HAP-1 (cell line): ENCODE results near the gene E2F1.
A peak's percentile ranks its signal among the peaks of the same experiment; 100 is the strongest.

ENCODE experiments used
- DNase-seq, 2 experiments: peaks; one replicate each; pipeline ENCODE4 v3.0.0-alpha.2; 2016 to 2020; ENCODE audit warnings: low spot score in 2 of 2
- H3K27me3 ChIP-seq: fragments of 250-450 bp; sonication (Bioruptor Pico); 2 replicates; pipeline ENCODE4 v1.5.1; 2020; ENCODE audit warnings: low read depth, mild to moderate bottlenecking, moderate library complexity
- H3K36me3 ChIP-seq: fragments of 250-450 bp; sonication (Bioruptor Pico); replicated peaks from 2 replicates; pipeline ENCODE4 v1.5.1; 2020; ENCODE audit warnings: mild to moderate bottlenecking
- H3K4me1 ChIP-seq: fragments of 250-450 bp; sonication (Bioruptor Pico); 2 replicates; pipeline ENCODE4 v1.5.1; 2020; ENCODE audit warnings: mild to moderate bottlenecking
- H3K4me3 ChIP-seq: fragments of 250-450 bp; sonication (Bioruptor Pico); 2 replicates; pipeline ENCODE4 v1.5.1; 2020; ENCODE audit warnings: mild to moderate bottlenecking, moderate library complexity
- H3K9me3 ChIP-seq: fragments of 250-450 bp; sonication (Bioruptor Pico); 2 replicates; pipeline ENCODE4 v1.5.1; 2020; ENCODE audit warnings: mild to moderate bottlenecking, moderate library complexity
- in situ Hi-C: fragments of 300-500 bp; cut with MboI; formaldehyde crosslinking; loops from 3 replicates; pipeline ENCODE4 v1.14.3; 2020; ENCODE audit warnings: low sequenced_read_pairs, inconsistent platforms, mixed read lengths

The E2F1 gene

DNA sequence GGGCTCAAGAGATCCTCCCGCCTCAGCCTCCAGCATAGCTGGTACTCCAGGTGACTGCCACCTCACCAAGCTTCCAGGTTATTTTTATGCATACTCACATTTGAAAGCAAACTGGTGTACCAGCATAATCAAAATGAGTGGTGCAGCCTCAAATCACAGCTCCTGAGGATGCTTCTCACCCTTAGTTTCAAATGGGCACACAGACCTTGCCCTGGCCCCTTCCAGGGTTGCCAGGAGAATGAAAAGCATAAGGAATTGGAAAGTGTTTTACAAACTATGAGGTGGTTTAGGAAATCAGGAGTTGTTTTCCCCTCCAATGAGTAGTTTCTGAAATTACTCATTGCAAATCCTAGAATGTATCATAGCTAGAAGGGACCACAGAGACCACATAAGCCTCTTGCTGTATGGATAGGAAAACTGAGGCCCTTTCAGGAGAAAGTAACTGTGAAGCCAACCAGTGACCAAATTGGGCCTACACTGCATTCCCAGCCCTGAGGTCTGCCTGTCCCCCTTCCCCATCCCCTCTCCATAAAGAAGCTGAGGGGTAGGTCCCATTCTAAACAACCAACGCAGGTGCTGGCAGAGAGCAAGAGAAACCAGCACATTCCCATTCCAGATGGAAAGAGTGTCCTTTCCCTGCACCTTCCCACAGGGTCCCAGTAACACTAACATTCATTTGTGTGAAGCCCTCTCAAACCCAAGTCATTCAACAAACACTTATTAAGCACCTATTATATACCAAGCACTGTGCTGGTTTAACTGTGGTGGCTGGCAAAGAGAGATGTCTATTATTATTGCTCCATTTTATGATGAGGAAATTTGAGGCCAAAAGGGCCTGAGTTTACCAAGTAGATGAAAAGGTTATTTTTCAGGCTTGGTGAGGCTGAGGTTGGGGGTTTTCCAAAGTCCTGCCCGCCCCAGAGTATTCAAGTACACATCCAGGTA lies 2.1 kb upstream of the E2F1 start:
- in situ Hi-C loops, result no loop called here
- no peak for DNase-seq
- Histone ChIP-seq H3K27me3 (no peaks in the 10 kb centered on the region), H3K4me3 (no peak overlapping the region), H3K36me3 (peaks cover 4% of the 10 kb centered on the region), H3K4me1 (peaks cover 13% of the 10 kb centered on the region), H3K9me3 (no peaks in the 10 kb centered on the region)

DNA sequence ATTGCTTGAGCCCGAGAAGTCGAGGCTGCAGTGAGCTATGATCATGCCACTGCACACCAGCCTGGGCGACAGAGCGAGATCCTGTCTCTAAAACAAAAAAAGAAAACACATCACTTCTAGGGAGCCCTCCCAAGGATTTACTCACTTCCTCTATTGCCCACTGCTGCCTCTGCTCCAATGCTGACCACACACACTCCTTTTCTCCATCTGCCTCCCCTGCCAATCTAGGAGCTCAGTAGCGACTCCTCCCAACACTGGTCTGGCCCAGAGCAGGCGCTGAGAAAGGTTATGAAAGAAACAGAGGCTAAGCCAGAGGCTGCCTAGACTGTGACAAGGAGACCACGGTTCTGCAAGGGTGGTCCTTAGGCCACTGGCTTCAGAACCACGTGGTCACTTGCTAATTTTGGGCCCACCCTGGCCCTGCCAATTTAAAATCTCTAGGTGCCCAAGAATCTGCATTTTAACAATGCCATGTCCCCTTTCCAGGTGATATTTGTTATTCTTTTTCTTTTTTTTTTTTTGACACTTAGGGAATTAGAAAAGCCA lies 1.3 kb upstream of the E2F1 start:
- Histone ChIP-seq H3K4me1 (peaks cover 13% of the 10 kb centered on the region), H3K27me3 (no peaks in the 10 kb centered on the region), H3K4me3 (no peak overlapping the region), H3K9me3 (no peaks in the 10 kb centered on the region), H3K36me3 (peaks cover 4% of the 10 kb centered on the region)
- DNase-seq, result no peak
- in situ Hi-C loops, result no loop called here

DNA sequence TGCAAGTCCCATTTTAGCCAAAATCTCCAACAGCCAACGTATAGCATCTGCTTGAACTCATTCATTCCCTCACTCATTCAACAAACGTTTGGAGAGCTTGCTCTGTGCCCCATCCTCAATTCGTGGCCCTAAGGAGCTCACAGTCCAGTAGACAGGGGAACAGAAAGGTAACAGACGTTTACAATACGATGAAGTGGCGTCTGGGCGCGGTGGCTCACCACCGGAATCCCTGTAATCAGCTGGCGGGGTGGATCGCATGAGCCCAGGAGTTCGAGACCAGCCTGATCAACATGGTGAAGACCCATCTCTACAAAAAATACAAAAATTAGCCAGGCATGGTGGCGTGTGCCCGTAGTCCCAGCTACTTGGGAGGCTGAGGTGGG lies 790 bp upstream of the E2F1 start:
- peak overlapping the region; percentile 4; the same call in 1 of the 2 replicates for H3K4me3 ChIP-seq

DNA sequence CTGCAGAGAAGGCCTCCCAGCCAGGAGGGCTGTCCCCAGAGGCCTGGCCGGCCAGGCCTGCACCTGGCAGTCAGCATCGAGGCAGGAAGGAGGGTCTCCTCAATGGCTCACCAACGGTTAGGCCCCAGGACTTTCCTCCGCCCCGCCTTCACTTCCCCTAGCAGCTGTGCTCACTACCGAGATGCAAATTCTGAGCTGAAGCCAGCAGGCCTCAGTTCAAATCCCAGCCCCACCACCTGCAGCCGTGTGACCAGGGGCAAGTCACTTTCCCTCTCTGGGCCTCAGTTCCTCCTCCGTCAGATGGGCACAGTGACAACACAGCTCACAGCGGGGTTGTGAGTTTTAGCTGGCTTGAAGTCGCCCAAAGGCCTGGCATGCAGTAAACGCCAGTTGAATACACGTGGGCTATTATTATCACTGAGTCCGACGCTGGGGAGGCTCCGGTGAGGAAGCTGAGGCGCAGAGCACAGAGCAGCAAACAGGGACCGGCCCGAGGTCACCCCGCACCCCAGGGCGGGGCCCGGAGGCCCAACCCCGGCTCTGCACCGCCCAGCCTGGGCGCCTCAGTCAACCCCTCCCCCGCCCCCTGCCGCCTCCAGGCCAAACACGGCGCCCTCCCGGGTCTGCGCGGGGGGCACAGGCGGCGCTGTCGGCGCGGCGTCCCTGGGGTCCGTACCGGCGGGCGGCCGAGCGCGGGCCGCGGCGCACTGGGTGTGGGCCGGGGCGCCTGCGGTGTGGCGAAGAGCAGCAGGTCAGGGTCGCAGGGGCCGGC lies 671 bp downstream of the E2F1 start:
- H3K4me1 ChIP-seq, result peaks cover 13% of the 10 kb centered on the region
- DNase-seq, result peak; percentile 12 to 73
- H3K4me3 ChIP-seq, result peak overlapping the region; percentile 41

More for the DNA sequence above, 790 bp upstream of the E2F1 start:
- peaks cover 13% of the 10 kb centered on the region for H3K4me1 ChIP-seq
- H3K27me3 ChIP-seq, result no peaks in the 10 kb centered on the region
- in situ Hi-C loops, result no loop called here
- H3K36me3 ChIP-seq, result peaks cover 4% of the 10 kb centered on the region
- DNase-seq, result no peak
- H3K9me3 ChIP-seq, result no peaks in the 10 kb centered on the region

DNA sequence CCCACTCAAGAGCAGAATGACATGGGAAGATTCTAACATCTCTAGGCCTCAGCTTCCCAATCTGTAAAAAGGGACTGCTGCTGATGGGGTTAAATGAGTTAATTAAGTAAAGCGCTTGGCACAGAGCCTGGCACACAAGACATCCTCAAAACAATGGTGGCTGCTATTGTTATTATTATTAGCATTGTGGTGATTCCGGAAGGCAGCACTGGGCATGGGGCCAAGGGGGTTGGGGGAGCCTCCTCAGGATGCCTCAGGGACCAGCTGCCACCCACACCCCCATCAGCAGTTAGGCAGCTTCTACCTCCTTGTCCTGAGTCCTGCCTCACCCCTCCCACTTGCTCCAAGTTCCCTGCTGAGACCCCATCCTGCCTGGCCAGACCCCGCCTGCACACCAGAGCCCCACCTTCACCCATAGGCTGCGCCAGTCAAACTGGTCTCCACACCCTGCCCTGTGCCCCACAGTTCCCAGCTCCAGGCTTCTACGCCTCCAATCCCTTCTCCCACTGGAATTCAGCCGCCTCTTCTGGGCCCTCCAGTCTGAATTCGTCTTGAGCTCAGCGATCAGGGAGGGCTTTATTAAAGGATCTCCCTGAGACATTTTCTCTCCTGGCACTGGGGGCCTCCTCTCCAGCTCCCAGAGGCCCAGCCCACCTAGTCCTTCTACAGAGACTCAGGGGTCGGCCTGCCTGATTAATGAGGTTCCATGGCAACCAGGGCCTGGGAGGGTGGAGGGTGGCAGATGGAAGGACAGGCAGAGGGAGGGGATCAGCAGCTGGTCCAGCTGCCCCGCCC lies 1.5 kb downstream of the E2F1 start:
- Histone ChIP-seq H3K36me3 (peaks cover 12% of the 10 kb centered on the region), H3K9me3 (no peaks in the 10 kb centered on the region), H3K27me3 (no peaks in the 10 kb centered on the region), H3K4me3 (peak overlapping the region; percentile 41), H3K4me1 (peaks cover 13% of the 10 kb centered on the region)
- DNase-seq, result peak; percentile 21 to 80
- in situ Hi-C loops, result no loop called here

More for the DNA sequence above, 671 bp downstream of the E2F1 start:
- H3K9me3 ChIP-seq, result no peaks in the 10 kb centered on the region
- H3K27me3 ChIP-seq, result no peaks in the 10 kb centered on the region
- in situ Hi-C loops, result no loop called here
- H3K36me3 ChIP-seq, result peaks cover 4% of the 10 kb centered on the region

DNA sequence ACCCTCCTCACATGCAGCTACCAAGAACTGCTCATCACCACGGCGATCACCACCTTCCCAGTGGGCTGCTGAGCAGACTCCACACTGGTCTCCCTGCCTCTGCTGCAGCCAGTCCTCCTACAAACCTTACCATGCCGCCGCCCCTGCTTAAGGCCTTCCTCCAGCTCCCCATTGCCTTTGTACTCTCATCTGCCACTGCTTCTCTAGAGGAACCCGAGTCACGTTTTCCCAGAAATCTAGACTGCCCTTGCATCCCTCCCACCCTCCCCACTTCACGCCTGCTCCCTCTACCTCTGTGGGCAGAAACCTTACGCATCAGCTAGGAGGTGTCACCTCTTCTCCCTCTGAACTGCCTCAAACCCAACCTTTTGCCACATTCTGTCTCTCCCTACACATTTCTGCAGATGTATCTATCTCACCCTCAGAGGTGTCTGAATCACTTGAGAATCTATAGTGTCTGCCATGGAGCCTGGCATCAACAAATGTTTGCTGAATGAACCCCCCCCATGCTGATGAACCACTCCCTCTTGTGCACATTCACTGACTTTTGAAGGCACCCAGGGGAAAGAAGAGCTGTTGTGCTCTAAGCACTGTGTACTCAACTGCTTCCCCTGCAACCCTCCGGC lies 4.3 kb downstream of the E2F1 start:
- peaks cover 39% of the 10 kb centered on the region for H3K36me3 ChIP-seq
- no peak overlapping the region for H3K4me3 ChIP-seq
- in situ Hi-C loops, result no loop called here
- no peaks in the 10 kb centered on the region for H3K27me3 ChIP-seq
- no peak for DNase-seq
- peaks cover 12% of the 10 kb centered on the region for H3K4me1 ChIP-seq
- no peaks in the 10 kb centered on the region for H3K9me3 ChIP-seq

DNA sequence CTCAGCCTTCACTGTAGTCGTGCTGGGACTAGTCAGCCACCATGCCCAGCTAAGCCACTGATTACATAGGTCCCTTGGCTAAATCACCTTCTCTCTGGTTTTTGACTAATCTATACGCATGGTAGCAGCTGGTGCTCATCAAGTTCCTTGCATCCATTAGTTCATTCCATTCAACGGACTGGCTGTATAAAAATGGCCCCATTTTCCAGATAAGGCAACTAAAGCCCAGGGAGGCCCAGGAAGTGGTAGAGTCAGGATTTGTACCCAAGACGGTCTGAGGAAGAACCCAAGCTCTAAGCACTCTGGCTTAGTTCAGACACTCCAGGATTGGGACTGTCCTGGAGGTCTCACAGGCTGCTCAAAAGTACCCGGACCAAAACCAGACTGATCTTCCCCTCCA lies 4.9 kb downstream of the E2F1 start:
- no peaks in the 10 kb centered on the region for H3K9me3 ChIP-seq
- H3K4me3 ChIP-seq, result no peak overlapping the region
- H3K36me3 ChIP-seq, result peaks cover 43% of the 10 kb centered on the region
- peaks cover 8% of the 10 kb centered on the region for H3K4me1 ChIP-seq
- in situ Hi-C loops, result no loop called here
- H3K27me3 ChIP-seq, result no peaks in the 10 kb centered on the region
- no peak for DNase-seq

DNA sequence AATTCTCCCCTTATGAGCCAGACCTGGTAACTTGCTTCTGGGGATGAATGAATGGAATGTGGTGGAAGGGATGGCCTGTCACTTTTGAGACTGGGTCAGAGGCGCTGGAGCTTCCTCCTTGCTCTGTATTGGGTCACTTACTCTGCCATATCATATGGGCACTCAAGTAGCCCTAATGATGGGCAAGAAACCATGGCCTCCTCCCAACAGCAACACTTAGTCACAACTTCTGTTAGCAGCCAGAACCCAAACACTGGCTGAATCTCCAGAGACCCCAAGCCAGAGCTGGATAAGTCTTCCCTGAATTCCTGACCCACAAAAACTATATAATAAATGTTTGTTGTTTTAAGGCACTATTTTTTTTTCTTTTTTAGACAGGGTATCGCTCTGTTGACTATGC lies 5.5 kb downstream of the E2F1 start:
- Histone ChIP-seq H3K27me3 (no peaks in the 10 kb centered on the region), H3K4me3 (no peak overlapping the region), H3K9me3 (no peaks in the 10 kb centered on the region), H3K4me1 (peaks cover 8% of the 10 kb centered on the region), H3K36me3 (peaks cover 45% of the 10 kb centered on the region)
- in situ Hi-C loops, result no loop called here
- DNase-seq, result no peak

DNA sequence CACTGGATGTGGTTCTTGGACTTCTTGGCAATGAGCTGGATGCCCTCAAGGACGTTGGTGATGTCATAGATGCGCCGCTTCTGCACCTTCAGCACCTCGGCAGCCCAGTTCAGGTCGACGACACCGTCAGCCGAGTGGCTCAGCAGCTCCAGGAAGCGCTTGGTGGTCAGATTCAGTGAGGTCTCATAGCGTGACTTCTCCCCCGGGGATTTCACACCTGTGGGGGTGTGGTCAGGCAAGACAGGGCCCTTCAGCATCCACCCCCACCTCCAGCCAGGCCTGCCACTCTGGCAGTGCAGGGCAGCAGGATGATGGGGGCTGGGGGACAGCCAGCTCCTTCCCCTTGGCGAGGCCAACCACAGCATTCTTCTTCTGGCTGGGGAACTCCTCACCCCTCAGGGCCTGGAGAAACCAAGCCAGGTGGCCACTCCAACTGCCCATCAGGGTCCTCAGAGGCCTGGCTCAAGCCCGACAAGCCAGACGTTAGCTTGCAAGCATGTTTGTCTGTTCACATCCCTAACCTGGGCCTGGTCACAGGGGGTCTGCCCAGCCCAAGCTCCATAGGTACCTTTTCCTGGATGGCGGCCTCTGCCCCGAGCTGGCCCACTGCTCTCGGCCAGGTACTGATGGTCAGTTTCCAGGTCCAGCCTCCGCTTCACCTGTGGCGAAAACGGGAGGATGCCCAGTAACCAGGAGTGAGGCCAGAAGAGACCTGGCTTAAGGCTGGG lies 6.3 kb downstream of the E2F1 start:
- H3K36me3 ChIP-seq, result peaks cover 45% of the 10 kb centered on the region
- H3K4me1 ChIP-seq, result peaks cover 8% of the 10 kb centered on the region
- no peak for DNase-seq
- no peaks in the 10 kb centered on the region for H3K9me3 ChIP-seq
- H3K27me3 ChIP-seq, result no peaks in the 10 kb centered on the region
- H3K4me3 ChIP-seq, result no peak overlapping the region
- in situ Hi-C loops, result no loop called here

DNA sequence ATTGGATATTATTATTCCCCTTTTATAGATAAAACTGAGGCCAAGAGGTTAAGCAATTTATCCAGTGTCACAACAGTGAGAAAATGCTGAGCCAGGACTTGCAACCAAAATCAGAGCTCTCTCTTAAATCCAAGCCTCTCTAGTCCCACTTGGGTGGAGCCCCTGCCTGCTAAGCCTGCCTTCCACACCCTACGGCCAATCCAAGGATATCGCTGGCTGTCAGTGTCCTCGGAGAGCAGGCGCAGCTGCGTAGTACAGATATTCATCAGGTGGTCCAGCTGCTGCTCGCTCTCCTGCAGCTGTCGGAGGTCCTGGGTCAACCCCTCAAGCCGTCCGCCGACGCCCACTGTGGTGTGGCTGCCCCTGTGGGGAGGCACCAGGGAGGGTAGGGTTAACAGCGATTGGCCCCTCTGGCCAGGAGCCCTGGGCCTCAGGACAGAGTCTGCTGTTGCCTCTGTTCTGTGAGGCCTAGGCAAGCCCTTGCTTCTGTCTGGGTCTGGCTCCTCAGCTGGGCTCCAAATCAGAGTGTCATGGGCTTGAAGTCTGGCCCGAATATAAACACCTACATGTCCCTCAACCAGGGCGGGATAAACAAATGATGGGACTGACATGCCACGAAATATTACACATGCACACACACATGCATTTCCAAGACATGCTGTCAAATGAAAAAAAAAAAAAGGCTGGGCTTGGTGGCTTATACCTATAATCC lies 8.0 kb downstream of the E2F1 start:
- peaks cover 41% of the 10 kb centered on the region for H3K36me3 ChIP-seq
- no peaks in the 10 kb centered on the region for H3K9me3 ChIP-seq
- H3K27me3 ChIP-seq, result no peaks in the 10 kb centered on the region
- peaks cover 9% of the 10 kb centered on the region for H3K4me1 ChIP-seq
- in situ Hi-C loops, result no loop called here
- no peak for DNase-seq
- no peak overlapping the region for H3K4me3 ChIP-seq

DNA sequence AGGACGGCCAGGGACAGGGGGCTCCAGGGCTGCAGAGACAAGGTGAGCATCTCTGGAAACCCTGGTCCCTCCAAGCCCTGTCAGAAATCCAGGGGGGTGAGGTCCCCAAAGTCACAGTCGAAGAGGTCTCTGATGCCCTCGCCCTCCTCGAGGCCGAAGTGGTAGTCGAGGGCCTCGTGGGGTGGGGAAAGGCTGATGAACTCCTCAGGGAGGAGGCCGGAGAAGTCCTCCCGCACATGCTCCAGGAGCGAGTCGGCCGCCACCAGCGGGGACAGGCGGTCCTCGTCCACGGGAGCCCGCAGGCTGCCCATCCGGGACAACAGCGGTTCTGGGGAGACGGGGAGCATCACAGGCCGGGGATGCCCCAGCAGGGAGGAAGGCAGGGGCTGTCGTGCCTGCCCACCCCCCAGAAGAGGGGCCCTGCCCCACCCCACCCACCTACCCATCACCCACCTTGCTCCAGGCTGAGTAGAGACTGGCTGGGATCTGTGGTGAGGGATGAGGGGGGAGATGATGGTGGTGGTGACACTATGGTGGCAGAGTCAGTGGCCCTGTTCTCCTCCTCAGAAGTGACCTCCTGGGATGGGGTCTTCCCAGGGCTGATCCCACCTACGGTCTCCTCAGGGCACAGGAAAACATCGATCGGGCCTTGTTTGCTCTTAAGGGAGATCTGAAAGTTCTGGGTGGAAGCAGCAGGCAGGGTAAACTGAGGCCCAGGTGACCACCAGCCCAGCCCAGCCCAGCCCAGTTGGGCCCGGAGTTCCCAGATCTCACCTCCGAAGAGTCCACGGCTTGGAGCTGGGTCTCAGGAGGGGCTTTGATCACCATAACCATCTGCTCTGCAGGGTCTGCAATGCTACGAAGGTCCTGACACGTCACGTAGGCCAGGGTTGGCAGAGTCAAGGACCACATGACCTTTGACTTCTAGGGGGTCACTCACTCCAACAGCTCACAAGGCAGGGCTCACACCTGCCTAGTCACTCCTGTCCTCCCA lies 9.2 kb downstream of the E2F1 start:
- no peak for DNase-seq
- H3K27me3 ChIP-seq, result no peaks in the 10 kb centered on the region
- in situ Hi-C loops, result no loop called here
- no peak overlapping the region for H3K4me3 ChIP-seq
- no peaks in the 10 kb centered on the region for H3K9me3 ChIP-seq
- H3K36me3 ChIP-seq, result peaks cover 42% of the 10 kb centered on the region
- H3K4me1 ChIP-seq, result peaks cover 16% of the 10 kb centered on the region
